ENCODE measurements around the gene PURB.
"Not testable (repeated sequence)": the region's sequence is repeated elsewhere in the genome, so short reads cannot be mapped to it uniquely, and the experiment has no call there.

The PURB gene

GRCh38 chr7:44885394-44886317, at the start of gene PURB:
Gene PURB (minus strand): TSS chr7:44885530. CDS start chr7:44885348, 182 bp downstream.
- peak; percentile 97 for DNase-seq (ENCODE audit: low spot score)

GRCh38 chr7:44935016-44935415, 49.7 kb upstream of the PURB start:
- DNase-seq (ENCODE audit: low spot score): no peak

GRCh38 chr7:44934510-44934909, 49.2 kb upstream of the PURB start:
- DNase-seq (ENCODE audit: low spot score): not testable (repeated sequence)

- DNase-seq (ENCODE audit: low spot score): no peak
Observed at GRCh38 chr7:44930921-44931320, 45.6 kb upstream of the PURB start.

- no peak for DNase-seq (ENCODE audit: low spot score)
Observed at GRCh38 chr7:44922351-44922694, 37.0 kb upstream of the PURB start.

GRCh38 chr7:44921607-44922350, 36.4 kb upstream of the PURB start:
- DNase-seq (ENCODE audit: low spot score): peak; percentile 93

GRCh38 chr7:44920119-44920518, 34.8 kb upstream of the PURB start:
- DNase-seq (ENCODE audit: low spot score): no peak

GRCh38 chr7:44918029-44918428, 32.7 kb upstream of the PURB start:
- DNase-seq (ENCODE audit: low spot score): no peak

- DNase-seq (ENCODE audit: low spot score): no peak
Observed at GRCh38 chr7:44917465-44917864, 32.1 kb upstream of the PURB start.

GRCh38 chr7:44914992-44915607, 29.8 kb upstream of the PURB start:
- DNase-seq (ENCODE audit: low spot score): no peak

GRCh38 chr7:44912775-44913347, 27.5 kb upstream of the PURB start:
- DNase-seq (ENCODE audit: low spot score): no peak

- DNase-seq (ENCODE audit: low spot score): no peak
Observed at GRCh38 chr7:44911911-44912310, 26.6 kb upstream of the PURB start.

- DNase-seq (ENCODE audit: low spot score): no peak
Observed at GRCh38 chr7:44909596-44910389, 24.5 kb upstream of the PURB start.

- DNase-seq (ENCODE audit: low spot score): no peak
Observed at GRCh38 chr7:44906965-44907364, 21.6 kb upstream of the PURB start.

GRCh38 chr7:44905002-44905635, 19.8 kb upstream of the PURB start:
- no peak for DNase-seq (ENCODE audit: low spot score)

GRCh38 chr7:44899443-44899842, 14.1 kb upstream of the PURB start:
- DNase-seq (ENCODE audit: low spot score): no peak

- no peak for DNase-seq (ENCODE audit: low spot score)
Observed at GRCh38 chr7:44898039-44898438, 12.7 kb upstream of the PURB start.

- DNase-seq (ENCODE audit: low spot score): no peak
Observed at GRCh38 chr7:44897309-44897708, 12.0 kb upstream of the PURB start.

GRCh38 chr7:44894888-44895580, 9.7 kb upstream of the PURB start:
- DNase-seq (ENCODE audit: low spot score): no peak

GRCh38 chr7:44893710-44894234, 8.4 kb upstream of the PURB start:
- DNase-seq (ENCODE audit: low spot score): no peak
